GM10248 (cell line): ENCODE data around the gene ARHGEF3.

Experiments
- CTCF ChIA-PET: fragments of 300-600 bp; sonication (Branson Sonifier 250); formaldehyde crosslinking; extraction: SDS; loops from one replicate; lab custom pipeline; 2021; ENCODE audit warnings: antibody characterized with exemption; lab: Yijun Ruan, JAX
- POLR2A ChIA-PET: fragments of 350-650 bp; sonication (Branson Sonifier 250); formaldehyde crosslinking; extraction: SDS; loops from one replicate; lab custom pipeline; 2020; ENCODE audit warnings: antibody characterized with exemption; lab: Yijun Ruan, JAX
- DNase-seq: peaks from one replicate; pipeline ENCODE4 v3.0.0; 2012; ENCODE audit errors: extremely low spot score
- CTCF ChIP-seq: IDR thresholded peaks from 2 replicates; pipeline ENCODE4 v1.5.1; 2012; ENCODE audit warnings: mild to moderate bottlenecking, low read depth; ENCODE audit errors: extremely low read depth, missing control alignments, control extremely low read depth

Gene ARHGEF3

GRCh38 chr3:56830884-56831283, 29.1 kb upstream of the ARHGEF3 start:
- CTCF ChIA-PET, result no interaction called here
- DNase-seq, result no peak
- TF ChIP-seq CTCF, result no peak
- POLR2A ChIA-PET, result no interaction called here

GRCh38 chr3:56829533-56829932, 27.8 kb upstream of the ARHGEF3 start:
- no peak for TF ChIP-seq CTCF
- DNase-seq, result no peak
- POLR2A ChIA-PET, result no interaction called here
- CTCF ChIA-PET, result interaction anchor here (0.8 to 1.7 kb wide), 6 partner anchors 10 to 159 kb away, joined by 3 to 7 read pairs (median 3); no protein-coding TSS in a partner anchor

GRCh38 chr3:56826831-56827722, 25.3 kb upstream of the ARHGEF3 start:
- DNase-seq, result no peak
- ChIA-PET CTCF (interaction anchor here (0.9 to 2.1 kb wide), 4 partner anchors 10 to 162 kb away, joined by 3 to 10 read pairs (median 6); no protein-coding TSS in a partner anchor), POLR2A (no interaction called here)
- no peak for TF ChIP-seq CTCF

GRCh38 chr3:56825567-56826438, 24.1 kb upstream of the ARHGEF3 start:
- TF ChIP-seq CTCF, result no peak
- ChIA-PET POLR2A (no interaction called here), CTCF (interaction anchor here (0.9 to 2.3 kb wide), 14 partner anchors 8 to 170 kb away, joined by 3 to 10 read pairs (median 4); partner anchors contain the start of gene ARHGEF3)
- no peak for DNase-seq

- ChIA-PET CTCF (interaction anchor here (0.7 to 2.6 kb wide), 12 partner anchors 11 to 172 kb away, joined by 3 to 13 read pairs (median 3); partner anchors contain the start of gene ARHGEF3), POLR2A (no interaction called here)
- no peak for DNase-seq
- TF ChIP-seq CTCF, result no peak
Measured at GRCh38 chr3:56823984-56824703, 22.4 kb upstream of the ARHGEF3 start.
